ENCODE measurements around the gene NTN1. TPM values are rescaled to one million over a fixed set of nuclear protein-coding genes. Genes with fewer than 3 reads are reported as not detected.

The NTN1 gene
- total RNA-seq, 4 donors from 2014 or later = 5.9 to 11.6 (median 8.5) TPM

- intact Hi-C loops (cut with DNase I; ENCODE audit: low total_unique reads) = no loop called here
- DNase-seq (ENCODE audit: low spot score in 2 of 2) = no peak
- WGBS, 2 donors = 89 to 93% methylated on average over 10 of the region's 10 CpGs
- no peak overlapping the region for H3K4me3 ChIP-seq (ENCODE audit: low read depth, poor library complexity, severe bottlenecking)
- TF ChIP-seq CTCF (IDR thresholded peaks at IDR 0.05) = no peak
- no peak for TF ChIP-seq POLR2A (IDR thresholded peaks at IDR 0.05)
These were observed 187.2 kb downstream of the NTN1 start for GRCh38 chr17:9208381-9209105.

GRCh38 chr17:9209347-9209746 is 188.0 kb downstream of the NTN1 start:
- no peak for TF ChIP-seq POLR2A (IDR thresholded peaks at IDR 0.05)
- 91 to 94% methylated on average over 4 to 5 of the region's 5 CpGs for WGBS, 2 donors
- no peak overlapping the region for H3K4me3 ChIP-seq (ENCODE audit: low read depth, poor library complexity, severe bottlenecking)
- no peak for DNase-seq (ENCODE audit: low spot score in 2 of 2)
- intact Hi-C loops (cut with DNase I; ENCODE audit: low total_unique reads) = no loop called here

GRCh38 chr17:9209781-9210370 is 188.6 kb downstream of the NTN1 start:
- no peak for DNase-seq (ENCODE audit: low spot score in 2 of 2)

GRCh38 chr17:9211133-9211765 is 189.9 kb downstream of the NTN1 start:
- H3K4me3 ChIP-seq (ENCODE audit: low read depth, poor library complexity, severe bottlenecking) = no peak overlapping the region
- WGBS, 2 donors = 56 to 58% methylated on average over 13 of the region's 13 CpGs
- DNase-seq (ENCODE audit: low spot score in 2 of 2) = no peak
- TF ChIP-seq POLR2A (IDR thresholded peaks at IDR 0.05) (no peak), CTCF (IDR thresholded peaks at IDR 0.05) (no peak)
- intact Hi-C loops (cut with DNase I; ENCODE audit: low total_unique reads) = no loop called here

More at GRCh38 chr17:9209781-9210370, 188.6 kb downstream of the NTN1 start:
- TF ChIP-seq POLR2A (IDR thresholded peaks at IDR 0.05) = no peak
- no peak for TF ChIP-seq CTCF (IDR thresholded peaks at IDR 0.05)
- WGBS, 2 donors = 82 to 93% methylated on average over 7 of the region's 7 CpGs
- intact Hi-C loops (cut with DNase I; ENCODE audit: low total_unique reads) = no loop called here
- no peak overlapping the region for H3K4me3 ChIP-seq (ENCODE audit: low read depth, poor library complexity, severe bottlenecking)

GRCh38 chr17:9212376-9213302 is 191.3 kb downstream of the NTN1 start:
- no peak overlapping the region for H3K4me3 ChIP-seq (ENCODE audit: low read depth, poor library complexity, severe bottlenecking)
- TF ChIP-seq CTCF (IDR thresholded peaks at IDR 0.05) (no peak), POLR2A (IDR thresholded peaks at IDR 0.05) (no peak)
- no peak for DNase-seq (ENCODE audit: low spot score in 2 of 2)
- intact Hi-C loops (cut with DNase I; ENCODE audit: low total_unique reads) = no loop called here
- WGBS, 2 donors = 86 to 91% methylated on average over 28 to 30 of the region's 30 CpGs
